TTC549 (cell line): ENCODE data around the gene SEC23B.

Source experiments
- FAIRE-seq: peaks from 2 replicates; lab custom pipeline; 2012; peaks lifted over from hg19 to GRCh38; lab: Jason Lieb, UNC

The SEC23B gene

GRCh38 chr20:18588574-18588933 is 80.8 kb downstream of the SEC23B start:
- no peak for FAIRE-seq

- no peak for FAIRE-seq
These were observed 82.4 kb downstream of the SEC23B start for GRCh38 chr20:18589941-18590674.

- no peak for FAIRE-seq
These were observed 88.5 kb downstream of the SEC23B start for GRCh38 chr20:18596270-18596669.

- FAIRE-seq = no peak
These were observed 102.0 kb downstream of the SEC23B start for GRCh38 chr20:18609741-18610140.
